Chondrocyte (in vitro differentiated cells): ENCODE measurements around the gene ZMYM2. TPM values are rescaled to one million over a fixed set of nuclear protein-coding genes. Genes with fewer than 3 reads are reported as not detected.

Source experiments
- DNase-seq: peaks from one replicate; pipeline ENCODE4 v3.0.0; 2021; ENCODE audit warnings: mixed read lengths, low spot score
- H3K27ac Mint-ChIP-seq: one replicate; pipeline ENCODE4 v1.8.0; 2021; ENCODE audit warnings: mild to moderate bottlenecking, moderate library complexity, mixed read lengths; ENCODE audit not compliant: unreplicated experiment
- H3K27me3 Mint-ChIP-seq: 2 replicates; pipeline ENCODE4 v1.8.0; 2021; ENCODE audit warnings: low read depth, mixed read lengths
- H3K36me3 Mint-ChIP-seq: 2 replicates; pipeline ENCODE4 v1.8.0; 2021; ENCODE audit warnings: low read depth, mixed read lengths
- H3K4me1 Mint-ChIP-seq: 2 replicates; pipeline ENCODE4 v1.8.0; 2021; ENCODE audit warnings: low read depth, mild to moderate bottlenecking, mixed read lengths
- H3K4me3 Mint-ChIP-seq: one replicate; pipeline ENCODE4 v1.8.0; 2021; ENCODE audit warnings: mild to moderate bottlenecking, moderate library complexity, mixed read lengths; ENCODE audit not compliant: unreplicated experiment
- H3K9me3 Mint-ChIP-seq: 2 replicates; pipeline ENCODE4 v1.8.0; 2021; ENCODE audit warnings: low read depth, mixed read lengths
- CTCF ChIP-seq: fragments of 200-600 bp; sonication (generic); IDR thresholded peaks from 2 replicates; pipeline ENCODE4 v1.5.0; 2021; ENCODE audit warnings: antibody characterized with exemption, mild to moderate bottlenecking, moderate library complexity
- long read RNA-seq: library from polyadenylated mRNA; stranded (forward); transcript quantifications from one replicate; pipeline ENCODE4 v2.0.0, GENCODE V29; 2021
- total RNA-seq: library from RNA; stranded (reverse); gene quantifications from 3 replicates; pipeline ENCODE4 v1.2.1, GENCODE V29; 2021

Gene ZMYM2
- 87.5 to 89.8 TPM (median 87.6 TPM) in 3 replicates for total RNA-seq
- long read RNA-seq, full-length matches to known transcripts, result 5 of 45 reads
- long read RNA-seq, partial matches to known transcripts, result 4 of 45 reads
- long read RNA-seq, other reads (novel, unspliced or antisense), result 36 of 45 reads

- no peaks in the 10 kb centered on the region for H3K27me3 Mint-ChIP-seq
- peak within 1 kb of the TSS; percentile 93 for H3K4me3 Mint-ChIP-seq
- peak; percentile 99 for DNase-seq
- peak within 1 kb of the TSS; percentile 99 for H3K27ac Mint-ChIP-seq
- H3K36me3 Mint-ChIP-seq, result peaks cover 3% of the 10 kb centered on the region
- TF ChIP-seq CTCF, result no peak
- H3K9me3 Mint-ChIP-seq, result no peaks in the 10 kb centered on the region
- H3K4me1 Mint-ChIP-seq, result peaks cover 34% of the 10 kb centered on the region
Observed at GRCh38 chr13:19958155-19959111, at the start of gene ZMYM2. Gene ZMYM2, plus strand, starts transcription at chr13:19958727. Its CDS starts 34,346 bp downstream, at chr13:19993073.

- H3K36me3 Mint-ChIP-seq, result no peaks in the 10 kb centered on the region
- H3K4me1 Mint-ChIP-seq, result no peaks in the 10 kb centered on the region
- no peak overlapping the region for H3K27ac Mint-ChIP-seq
- DNase-seq, result no peak
- no peak overlapping the region for H3K4me3 Mint-ChIP-seq
- TF ChIP-seq CTCF, result no peak
- no peaks in the 10 kb centered on the region for H3K9me3 Mint-ChIP-seq
- H3K27me3 Mint-ChIP-seq, result no peaks in the 10 kb centered on the region
Observed at GRCh38 chr13:19910336-19911072, 48.0 kb upstream of the ZMYM2 start.

DNA sequence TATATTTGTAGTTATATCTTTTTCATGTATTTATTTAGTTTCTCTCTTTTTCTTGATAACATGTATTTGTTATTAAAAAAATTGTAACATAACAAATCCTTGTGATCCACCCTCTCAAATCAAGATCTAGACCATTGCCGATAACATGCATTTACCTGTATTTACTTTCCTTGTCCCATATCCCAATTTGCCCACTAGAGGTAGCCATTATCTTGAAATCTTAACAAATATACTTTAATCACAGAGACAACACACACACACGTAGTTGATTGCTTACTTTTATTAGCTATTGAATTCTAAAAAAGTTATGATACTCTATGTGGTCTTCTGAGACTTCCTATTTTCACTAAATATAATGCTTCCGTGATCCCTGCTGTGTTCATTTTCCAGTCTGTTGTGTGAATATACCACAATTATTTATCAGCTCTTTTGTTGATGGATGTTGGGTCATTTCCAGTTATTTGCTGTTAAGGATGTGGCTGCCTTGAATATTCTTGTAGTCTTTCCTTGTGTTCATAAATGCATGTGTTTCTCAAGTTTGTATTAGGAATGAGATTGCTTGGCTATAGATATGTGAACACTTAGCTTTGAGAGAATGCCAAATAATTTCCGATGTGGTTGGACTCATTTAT, 31.3 kb upstream of the ZMYM2 start:
- Mint-ChIP-seq H3K4me1 (no peaks in the 10 kb centered on the region), H3K27ac (no peak overlapping the region), H3K4me3 (no peak overlapping the region), H3K36me3 (peaks cover 1% of the 10 kb centered on the region), H3K27me3 (no peaks in the 10 kb centered on the region), H3K9me3 (no peaks in the 10 kb centered on the region)
- peak; percentile 80 for TF ChIP-seq CTCF
- DNase-seq, result no peak

- Mint-ChIP-seq H3K36me3 (no peaks in the 10 kb centered on the region), H3K27ac (no peak overlapping the region), H3K4me3 (no peak overlapping the region), H3K4me1 (no peaks in the 10 kb centered on the region), H3K9me3 (no peaks in the 10 kb centered on the region), H3K27me3 (peaks cover 13% of the 10 kb centered on the region)
- DNase-seq, result no peak
- no peak for TF ChIP-seq CTCF
Observed at GRCh38 chr13:19940106-19940505, 18.4 kb upstream of the ZMYM2 start.

- DNase-seq, result no peak
- no peak overlapping the region for H3K27ac Mint-ChIP-seq
- H3K36me3 Mint-ChIP-seq, result no peaks in the 10 kb centered on the region
- H3K4me1 Mint-ChIP-seq, result peaks cover 4% of the 10 kb centered on the region
- no peaks in the 10 kb centered on the region for H3K9me3 Mint-ChIP-seq
- H3K4me3 Mint-ChIP-seq, result no peak overlapping the region
- peaks cover 5% of the 10 kb centered on the region for H3K27me3 Mint-ChIP-seq
- no peak for TF ChIP-seq CTCF
Observed at GRCh38 chr13:19950374-19950773, 8.2 kb upstream of the ZMYM2 start.
